ENCODE results near the gene COMTD1. TPM values are rescaled to one million over a fixed set of nuclear protein-coding genes. Genes with fewer than 3 reads are reported as not detected.
"Not testable (repeated sequence)": the region's sequence is repeated elsewhere in the genome, so short reads cannot be mapped to it uniquely, and the experiment has no call there.

The COMTD1 gene
- polyA plus RNA-seq, 1 donor (not counting 4 experiments of a cell fraction or from before 2014, with no cell fraction given) = 6.2 TPM

GRCh38 chr10:75207857-75208144, 28.0 kb downstream of the COMTD1 start:
- no peak for TF ChIP-seq EZH2 (IDR thresholded peaks at IDR 0.05; ENCODE audit: low read length)
- TF ChIP-seq, protein P1, sequence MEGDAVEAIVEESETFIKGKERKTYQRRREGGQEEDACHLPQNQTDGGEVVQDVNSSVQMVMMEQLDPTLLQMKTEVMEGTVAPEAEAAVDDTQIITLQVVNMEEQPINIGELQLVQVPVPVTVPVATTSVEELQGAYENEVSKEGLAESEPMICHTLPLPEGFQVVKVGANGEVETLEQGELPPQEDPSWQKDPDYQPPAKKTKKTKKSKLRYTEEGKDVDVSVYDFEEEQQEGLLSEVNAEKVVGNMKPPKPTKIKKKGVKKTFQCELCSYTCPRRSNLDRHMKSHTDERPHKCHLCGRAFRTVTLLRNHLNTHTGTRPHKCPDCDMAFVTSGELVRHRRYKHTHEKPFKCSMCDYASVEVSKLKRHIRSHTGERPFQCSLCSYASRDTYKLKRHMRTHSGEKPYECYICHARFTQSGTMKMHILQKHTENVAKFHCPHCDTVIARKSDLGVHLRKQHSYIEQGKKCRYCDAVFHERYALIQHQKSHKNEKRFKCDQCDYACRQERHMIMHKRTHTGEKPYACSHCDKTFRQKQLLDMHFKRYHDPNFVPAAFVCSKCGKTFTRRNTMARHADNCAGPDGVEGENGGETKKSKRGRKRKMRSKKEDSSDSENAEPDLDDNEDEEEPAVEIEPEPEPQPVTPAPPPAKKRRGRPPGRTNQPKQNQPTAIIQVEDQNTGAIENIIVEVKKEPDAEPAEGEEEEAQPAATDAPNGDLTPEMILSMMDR (optimal IDR thresholded peaks at IDR 0.05 in 1 of 3, IDR thresholded peaks at IDR 0.05 in 1 of 3, conservative IDR thresholded peaks at IDR 0.05 in 1 of 3; ENCODE audit: extremely low read depth in 1 of 3, insufficient read depth in 2 of 3, low read length in 3 of 3) = no peak
- H3K9me3 ChIP-seq (ENCODE audit: control insufficient read depth, low read depth, low read length) = no peaks in the 10 kb centered on the region
- no peaks in the 10 kb centered on the region for H3K9me1 ChIP-seq (ENCODE audit: control insufficient read depth, extremely low read depth, insufficient read depth, low read length)
- no peaks in the 10 kb centered on the region for H3K27me3 ChIP-seq (ENCODE audit: control insufficient read depth, extremely low read depth, insufficient read depth, low read length)
- H3K36me3 ChIP-seq (ENCODE audit: control insufficient read depth in 2 of 2, extremely low read depth in 1 of 2, insufficient read depth in 2 of 2, low read length in 2 of 2) = peaks cover under 1 to 10% of the 10 kb centered on the region in 2 experiments
- H2AFZ ChIP-seq (ENCODE audit: control insufficient read depth, low read length) = peak overlapping the region; percentile 0
- peak overlapping the region; percentile 20 for H3K9ac ChIP-seq (ENCODE audit: control insufficient read depth, extremely low read depth, insufficient read depth, low read length)
- peak overlapping the region; percentile 52 for H3K4me2 ChIP-seq (ENCODE audit: control insufficient read depth, extremely low read depth, insufficient read depth, low read depth, low read length)
- H3K27ac ChIP-seq (ENCODE audit: control insufficient read depth, insufficient read depth, low read length) = peak overlapping the region; percentile 100
- FAIRE-seq (no peak), DNase-seq (ENCODE audit: low read depth, low spot score) (no peak)
- H3K4me1 ChIP-seq (ENCODE audit: control insufficient read depth, extremely low read depth, insufficient read depth, low read length) = peaks cover 62% of the 10 kb centered on the region
- peaks cover 22% of the 10 kb centered on the region for H3K79me2 ChIP-seq (ENCODE audit: control insufficient read depth, insufficient read depth, low read length)
- peaks cover 2% of the 10 kb centered on the region for H4K20me1 ChIP-seq (ENCODE audit: control insufficient read depth, extremely low read depth, insufficient read depth, low read length)
- dilution Hi-C loops (cut with MboI; ENCODE audit: extremely low pct_ligation_motif_present, low sequenced_read_pairs) = no loop called here
- H3K4me3 ChIP-seq (ENCODE audit: control insufficient read depth in 2 of 3, extremely low read depth in 1 of 3, insufficient read depth in 2 of 3, low read depth in 1 of 3, low read length in 3 of 3) = no peak overlapping the region

GRCh38 chr10:75207079-75207856, 28.5 kb downstream of the COMTD1 start:
- no peaks in the 10 kb centered on the region for H3K9me3 ChIP-seq (ENCODE audit: control insufficient read depth, low read depth, low read length)
- H3K27ac ChIP-seq (ENCODE audit: control insufficient read depth, insufficient read depth, low read length) = peak overlapping the region; percentile 100
- peak overlapping the region; percentile 20 for H3K9ac ChIP-seq (ENCODE audit: control insufficient read depth, extremely low read depth, insufficient read depth, low read length)
- TF ChIP-seq, protein P1 (optimal IDR thresholded peaks at IDR 0.05 in 1 of 3, IDR thresholded peaks at IDR 0.05 in 1 of 3, conservative IDR thresholded peaks at IDR 0.05 in 1 of 3; ENCODE audit: extremely low read depth in 1 of 3, insufficient read depth in 2 of 3, low read length in 3 of 3) = no peak
- no peak for TF ChIP-seq EZH2 (IDR thresholded peaks at IDR 0.05; ENCODE audit: low read length)
- peaks cover 61% of the 10 kb centered on the region for H3K4me1 ChIP-seq (ENCODE audit: control insufficient read depth, extremely low read depth, insufficient read depth, low read length)
- peaks cover 0 to 7% of the 10 kb centered on the region in 2 experiments for H3K36me3 ChIP-seq (ENCODE audit: control insufficient read depth in 2 of 2, extremely low read depth in 1 of 2, insufficient read depth in 2 of 2, low read length in 2 of 2)
- dilution Hi-C loops (cut with MboI; ENCODE audit: extremely low pct_ligation_motif_present, low sequenced_read_pairs) = no loop called here
- H3K9me1 ChIP-seq (ENCODE audit: control insufficient read depth, extremely low read depth, insufficient read depth, low read length) = no peaks in the 10 kb centered on the region
- FAIRE-seq (peak; percentile 13), DNase-seq (ENCODE audit: low read depth, low spot score) (no peak)
- peaks cover under 1% of the 10 kb centered on the region for H4K20me1 ChIP-seq (ENCODE audit: control insufficient read depth, extremely low read depth, insufficient read depth, low read length)
- no peak overlapping the region for H3K4me3 ChIP-seq (ENCODE audit: control insufficient read depth in 2 of 3, extremely low read depth in 1 of 3, insufficient read depth in 2 of 3, low read depth in 1 of 3, low read length in 3 of 3)
- H3K27me3 ChIP-seq (ENCODE audit: control insufficient read depth, extremely low read depth, insufficient read depth, low read length) = no peaks in the 10 kb centered on the region
- H3K79me2 ChIP-seq (ENCODE audit: control insufficient read depth, insufficient read depth, low read length) = peaks cover 17% of the 10 kb centered on the region
- peak overlapping the region; percentile 52 for H3K4me2 ChIP-seq (ENCODE audit: control insufficient read depth, extremely low read depth, insufficient read depth, low read depth, low read length)
- peak overlapping the region; percentile 0 for H2AFZ ChIP-seq (ENCODE audit: control insufficient read depth, low read length)

DNA sequence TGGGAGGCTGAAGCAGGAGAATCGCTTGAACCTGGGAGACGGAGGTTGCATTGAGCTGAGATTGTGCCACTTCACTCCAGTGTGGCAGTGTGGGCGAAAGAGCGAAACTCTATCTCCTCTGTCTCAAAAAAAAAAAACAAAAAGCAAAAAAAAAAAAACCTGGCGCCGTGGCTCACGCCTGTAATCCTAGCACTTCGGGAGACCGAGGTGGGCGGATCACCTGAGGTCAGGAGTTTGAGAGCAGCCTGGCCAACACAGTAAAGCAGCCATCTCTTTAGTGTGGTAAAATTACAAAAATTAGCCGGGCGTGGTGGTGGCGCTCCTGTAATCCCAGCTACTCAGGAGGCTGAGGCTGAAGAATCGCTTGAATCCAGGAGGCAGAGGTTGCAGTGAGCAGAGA, 29.1 kb downstream of the COMTD1 start:
- H3K9me3 ChIP-seq (ENCODE audit: control insufficient read depth, low read depth, low read length); FAIRE-seq; DNase-seq (ENCODE audit: low read depth, low spot score); H2AFZ ChIP-seq (ENCODE audit: control insufficient read depth, low read length); dilution Hi-C loops (cut with MboI; ENCODE audit: extremely low pct_ligation_motif_present, low sequenced_read_pairs); H3K9me1 ChIP-seq (ENCODE audit: control insufficient read depth, extremely low read depth, insufficient read depth, low read length); H3K27me3 ChIP-seq (ENCODE audit: control insufficient read depth, extremely low read depth, insufficient read depth, low read length); H3K4me3 ChIP-seq (ENCODE audit: control insufficient read depth in 2 of 3, extremely low read depth in 1 of 3, insufficient read depth in 2 of 3, low read depth in 1 of 3, low read length in 3 of 3); H3K9ac ChIP-seq (ENCODE audit: control insufficient read depth, extremely low read depth, insufficient read depth, low read length); H3K4me2 ChIP-seq (ENCODE audit: control insufficient read depth, extremely low read depth, insufficient read depth, low read depth, low read length); H3K36me3 ChIP-seq (ENCODE audit: control insufficient read depth in 2 of 2, extremely low read depth in 1 of 2, insufficient read depth in 2 of 2, low read length in 2 of 2); H3K27ac ChIP-seq (ENCODE audit: control insufficient read depth, insufficient read depth, low read length); H4K20me1 ChIP-seq (ENCODE audit: control insufficient read depth, extremely low read depth, insufficient read depth, low read length): not testable (repeated sequence)
- Histone ChIP-seq H3K79me2 (ENCODE audit: control insufficient read depth, insufficient read depth, low read length) (peaks cover 10% of the 10 kb centered on the region), H3K4me1 (ENCODE audit: control insufficient read depth, extremely low read depth, insufficient read depth, low read length) (peaks cover 56% of the 10 kb centered on the region)
